AG10803 (cell line): ENCODE results near the gene LRRIQ3.
A peak's percentile ranks its signal among the peaks of the same experiment; 100 is the strongest.

Experiments used
- DNase-seq: peaks from one replicate; pipeline ENCODE4 v3.0.0; 2010; ENCODE audit warnings: low read depth
- H3K4me3 ChIP-seq: 2 replicates; pipeline ENCODE4 v1.5.1; 2011; ENCODE audit warnings: mild to moderate bottlenecking, low read length, control low read depth
- CTCF ChIP-seq: conservative IDR thresholded peaks from 2 replicates; pipeline ENCODE4 v1.5.1; 2011; ENCODE audit warnings: mild to moderate bottlenecking, low read length, control low read depth, inconsistent platforms

Gene LRRIQ3

DNA sequence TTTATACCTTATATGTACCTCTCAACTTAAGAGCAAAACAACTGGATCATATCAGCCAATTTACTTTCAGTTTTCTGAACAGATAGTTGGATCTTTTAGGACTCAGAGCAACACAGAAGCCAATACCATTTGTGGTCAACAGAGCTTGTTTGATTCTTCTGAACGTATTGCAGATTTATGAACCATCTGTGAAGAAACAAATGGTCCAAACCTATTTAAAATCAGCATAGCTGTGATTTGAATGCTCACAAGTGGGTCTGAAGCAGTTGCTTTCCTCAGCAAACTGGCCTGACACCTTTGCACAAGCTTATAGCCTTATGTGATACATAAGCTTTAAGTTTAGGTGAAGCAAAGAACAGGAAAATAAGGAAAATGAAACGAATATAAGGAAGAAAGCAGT, 147.6 kb downstream of the LRRIQ3 start:
- H3K4me3 ChIP-seq, result no peak overlapping the region
- DNase-seq, result no peak
- no peak for TF ChIP-seq CTCF

- H3K4me3 ChIP-seq, result no peak overlapping the region
- no peak for DNase-seq
- no peak for TF ChIP-seq CTCF
These were observed 159.9 kb downstream of the LRRIQ3 start for GRCh38 chr1:74038042-74038441.

GRCh38 chr1:74012583-74012982, 185.4 kb downstream of the LRRIQ3 start:
- DNase-seq, result no peak
- TF ChIP-seq CTCF, result no peak
- H3K4me3 ChIP-seq, result no peak overlapping the region

DNA sequence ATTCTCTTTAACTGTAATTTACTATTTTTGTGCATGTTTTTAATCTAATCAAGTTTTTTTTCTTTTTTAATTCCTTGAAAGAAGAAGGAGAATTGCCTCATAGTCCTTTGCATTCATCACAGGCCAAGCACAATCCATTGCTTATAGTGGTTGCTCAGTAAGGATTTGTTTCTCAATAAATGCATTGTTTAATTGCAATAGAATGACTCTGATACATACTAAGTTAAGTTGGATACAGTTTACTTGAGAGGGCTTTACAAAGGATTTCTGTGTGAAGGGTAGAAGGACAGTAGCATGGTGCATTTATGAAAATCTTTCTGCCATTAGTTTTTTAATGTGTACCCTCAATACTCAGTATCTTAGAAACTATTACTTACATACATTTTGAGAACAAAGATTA, 186.2 kb downstream of the LRRIQ3 start:
- DNase-seq, result no peak
- TF ChIP-seq CTCF, result no peak
- H3K4me3 ChIP-seq, result no peak overlapping the region

GRCh38 chr1:74010206-74010605, 187.8 kb downstream of the LRRIQ3 start:
- H3K4me3 ChIP-seq, result peak overlapping the region; percentile 5; the same call in 1 of the 2 replicates
- DNase-seq, result no peak
- no peak for TF ChIP-seq CTCF

- no peak for TF ChIP-seq CTCF
- DNase-seq, result no peak
- no peak overlapping the region for H3K4me3 ChIP-seq
These were observed 192.4 kb downstream of the LRRIQ3 start for GRCh38 chr1:74005533-74005932.

DNA sequence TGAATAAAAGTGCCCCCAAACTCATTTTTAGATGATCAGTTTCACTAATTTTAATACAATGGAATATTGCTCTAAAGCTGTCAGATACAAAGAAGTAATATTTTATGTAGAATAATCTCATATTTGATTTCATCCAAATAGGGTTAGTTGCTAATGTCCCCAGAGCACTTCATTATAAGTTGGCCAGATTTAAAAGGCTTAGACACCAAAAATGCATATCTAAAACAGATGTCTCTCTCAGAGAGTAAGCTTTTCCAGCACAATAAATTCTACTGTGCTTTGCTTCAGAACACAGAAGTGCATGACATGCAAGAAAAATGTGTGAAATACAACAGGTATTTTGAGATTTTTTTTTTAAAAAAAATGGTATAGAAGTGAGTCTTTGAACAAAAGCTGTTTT, 194.2 kb downstream of the LRRIQ3 start:
- DNase-seq, result no peak
- no peak overlapping the region for H3K4me3 ChIP-seq
- no peak for TF ChIP-seq CTCF
